IPS-11a (cell line): ENCODE measurements around the gene PXDC1.
"Not testable (repeated sequence)": the region's sequence is repeated elsewhere in the genome, so short reads cannot be mapped to it uniquely, and the experiment has no call there.

Experiments
- H3K4me3 ChIP-seq: one replicate; pipeline ENCODE4 v1.5.1; 2013; ENCODE audit warnings: low read depth, low read length, control low read depth

PXDC1 gene

GRCh38 chr6:3734023-3734422 is 17.5 kb downstream of the PXDC1 start:
- H3K4me3 ChIP-seq: no peak overlapping the region

DNA sequence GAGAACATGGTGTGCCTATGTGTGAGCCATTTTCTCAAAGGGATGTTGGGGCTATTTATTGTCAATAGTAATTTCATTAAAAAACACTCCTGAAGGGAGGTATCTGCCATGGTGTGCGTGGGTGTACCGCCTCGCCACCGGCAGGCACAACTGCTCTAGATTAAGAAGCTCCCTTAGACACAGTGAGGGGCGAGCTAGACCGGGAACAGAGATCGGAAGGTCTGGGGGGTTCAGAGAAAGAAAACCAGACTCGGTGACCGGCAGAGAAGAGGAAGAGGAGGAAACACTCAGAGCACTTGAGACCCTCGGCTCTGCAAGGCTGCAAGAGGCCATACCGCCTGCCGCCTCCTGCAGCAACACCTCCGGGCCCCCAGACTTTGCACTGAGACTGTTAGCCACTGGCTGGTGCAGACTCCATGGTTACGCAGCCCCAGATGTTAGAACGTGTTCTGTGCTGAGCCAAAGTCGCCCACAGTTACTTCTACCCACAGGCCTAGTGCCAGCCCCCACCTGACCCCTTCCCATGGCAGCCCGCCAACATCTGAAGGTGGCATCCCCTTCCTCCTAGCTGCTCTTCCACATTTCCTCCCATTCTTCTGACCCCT is 18.1 kb downstream of the PXDC1 start:
- no peak overlapping the region for H3K4me3 ChIP-seq

DNA sequence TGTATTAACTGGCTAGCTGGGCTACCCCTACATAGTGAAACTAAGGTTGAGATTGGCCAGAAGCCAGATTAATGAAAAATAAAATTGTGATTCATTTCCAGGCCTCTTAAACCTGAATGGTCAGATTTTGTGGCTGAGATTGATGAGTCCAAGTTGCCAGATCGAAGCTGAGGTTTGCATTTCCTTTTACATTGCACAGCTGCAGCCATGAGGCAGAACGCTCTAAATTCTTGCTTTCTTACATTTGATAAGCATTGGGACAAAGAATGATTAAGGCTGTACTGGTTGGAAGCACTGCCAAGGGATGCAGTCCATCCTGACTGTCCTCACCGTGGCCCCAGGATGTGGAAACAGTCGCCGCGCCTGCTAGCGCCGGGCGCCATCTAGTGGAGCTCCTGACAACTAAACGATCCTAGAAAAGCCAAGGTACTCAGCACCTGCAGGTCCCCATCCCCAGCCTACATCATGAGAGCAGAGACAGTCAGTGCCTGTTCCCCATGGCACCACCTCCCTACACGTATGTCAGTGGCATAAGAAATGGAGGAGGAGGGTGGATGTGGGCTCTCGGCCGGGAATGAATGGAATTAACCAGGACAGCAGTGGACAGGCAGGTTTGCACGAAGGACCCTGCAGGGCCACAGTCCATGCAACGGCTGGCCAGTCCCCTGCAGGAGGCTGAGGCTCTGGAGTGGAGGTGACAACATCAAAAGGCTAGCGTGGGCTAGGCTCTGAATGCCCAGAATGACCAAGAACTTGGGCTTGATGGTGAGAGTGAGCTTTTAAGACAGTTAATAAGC is 19.0 kb downstream of the PXDC1 start:
- H3K4me3 ChIP-seq: no peak overlapping the region

- no peak overlapping the region for H3K4me3 ChIP-seq
Measured at GRCh38 chr6:3731700-3732099, 19.8 kb downstream of the PXDC1 start.

DNA sequence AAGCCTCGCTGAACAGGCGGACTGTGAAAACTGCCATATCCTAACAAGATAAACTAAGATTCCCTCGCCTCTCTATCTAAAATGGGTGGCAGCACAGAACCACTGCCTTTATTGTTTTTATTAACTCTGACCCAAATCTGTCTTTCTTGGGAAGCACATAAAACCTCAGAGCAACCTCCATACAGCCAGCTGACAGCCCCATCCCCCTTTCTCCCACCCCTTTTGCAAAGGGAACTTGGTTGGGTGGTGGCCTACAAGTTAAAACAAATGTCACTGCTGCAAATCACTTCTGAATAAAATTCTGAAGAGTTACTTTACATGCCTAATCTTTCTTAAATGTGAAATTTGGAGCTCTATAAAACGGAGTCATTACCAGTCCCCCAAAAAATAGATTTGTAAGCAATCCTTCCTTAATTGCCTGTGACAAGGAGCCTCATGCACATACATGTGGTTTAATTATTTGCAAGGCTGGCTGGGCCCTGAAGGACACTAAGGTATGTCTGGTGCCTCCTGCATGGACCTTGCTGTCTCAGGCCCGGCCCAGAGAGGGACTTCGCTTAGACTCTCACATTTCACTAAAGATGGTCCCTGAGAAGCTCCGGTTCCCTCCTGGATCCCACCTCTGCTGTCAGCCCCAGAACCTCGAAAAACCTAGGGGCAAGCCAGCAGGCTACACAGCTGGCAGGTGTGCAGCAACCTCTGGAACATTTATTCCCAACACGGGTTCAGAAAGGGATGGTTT is 21.7 kb downstream of the PXDC1 start:
- no peak overlapping the region for H3K4me3 ChIP-seq

DNA sequence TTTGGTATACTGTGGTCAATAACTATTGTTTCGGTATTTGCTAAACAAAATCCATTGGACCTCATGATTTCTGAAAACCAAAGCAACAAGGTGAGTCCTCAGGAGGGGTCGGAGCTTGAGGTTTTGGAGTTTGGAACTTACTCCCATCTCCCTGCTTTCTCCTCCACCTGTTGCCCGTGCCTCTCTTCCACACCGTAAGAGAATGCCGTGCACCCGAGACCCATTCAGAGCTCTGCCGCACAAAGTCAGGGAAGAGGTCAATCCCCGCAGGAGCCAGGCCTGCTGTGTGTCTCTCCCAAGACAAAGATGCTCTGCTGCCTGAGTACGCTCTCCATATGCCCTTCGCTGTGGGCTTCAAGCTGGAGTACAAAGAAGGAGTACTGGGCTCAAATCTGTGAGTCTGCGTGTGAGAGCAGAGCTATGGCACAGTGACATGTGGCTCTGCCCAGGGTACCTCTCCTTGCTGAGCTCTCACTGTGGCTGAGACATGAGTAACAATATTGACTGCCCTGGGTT is 23.9 kb downstream of the PXDC1 start:
- H3K4me3 ChIP-seq: no peak overlapping the region

DNA sequence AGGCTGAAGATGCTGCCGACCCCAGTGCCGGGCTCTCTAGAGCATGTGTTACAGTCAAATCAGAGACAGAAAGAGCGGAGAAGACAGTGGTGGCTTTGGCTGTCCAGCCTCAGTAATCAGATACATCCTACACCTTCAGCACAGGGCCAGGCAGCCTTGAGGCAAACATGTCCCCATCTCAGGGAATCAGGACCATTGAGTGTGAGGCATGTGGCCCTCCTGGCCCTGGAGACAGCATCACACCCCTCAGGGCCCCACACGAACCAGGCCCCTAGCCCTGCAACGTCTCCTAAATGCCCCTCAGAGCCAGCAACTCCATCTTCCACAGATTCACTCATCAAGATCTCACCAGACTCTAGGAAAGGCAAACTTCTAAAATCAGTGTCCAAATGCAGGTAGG is 24.5 kb downstream of the PXDC1 start:
- H3K4me3 ChIP-seq: no peak overlapping the region

- H3K4me3 ChIP-seq: no peak overlapping the region
Measured at GRCh38 chr6:3726421-3726820, 25.1 kb downstream of the PXDC1 start.

GRCh38 chr6:3725145-3726047 is 26.1 kb downstream of the PXDC1 start:
- H3K4me3 ChIP-seq: no peak overlapping the region

DNA sequence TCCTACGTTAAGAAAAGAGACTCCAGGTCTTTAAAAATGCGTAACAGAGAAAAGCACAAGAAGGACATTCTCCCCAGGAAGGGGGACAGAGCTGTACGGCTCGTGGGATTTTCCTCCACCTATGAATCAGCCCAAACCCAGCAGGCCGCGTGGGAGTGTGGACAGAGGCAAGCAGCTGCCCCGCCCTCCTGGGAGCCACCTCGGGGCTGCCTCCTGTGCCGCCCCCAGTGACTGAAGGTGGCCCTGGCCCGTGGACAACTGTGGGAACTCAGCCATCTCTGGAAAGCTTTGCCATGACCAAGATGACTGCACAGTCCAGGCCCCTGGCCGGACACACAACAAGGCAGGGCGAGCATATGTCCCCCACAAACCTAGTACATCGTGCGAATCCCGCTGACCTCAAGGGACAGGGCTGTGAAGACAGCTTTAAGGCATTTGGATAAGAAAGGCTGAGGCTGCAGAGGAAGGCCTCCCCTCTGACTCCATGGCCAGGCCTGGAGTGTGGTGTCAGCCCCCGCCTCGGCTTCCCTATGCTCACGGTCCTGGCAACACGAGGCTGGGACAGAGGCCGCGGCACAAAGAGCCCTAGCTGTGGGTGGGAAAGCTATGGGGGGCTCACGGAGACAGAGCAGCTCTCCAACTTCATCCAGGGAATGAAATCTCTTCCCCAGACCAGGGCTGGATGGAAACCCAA is 26.9 kb downstream of the PXDC1 start:
- no peak overlapping the region for H3K4me3 ChIP-seq

DNA sequence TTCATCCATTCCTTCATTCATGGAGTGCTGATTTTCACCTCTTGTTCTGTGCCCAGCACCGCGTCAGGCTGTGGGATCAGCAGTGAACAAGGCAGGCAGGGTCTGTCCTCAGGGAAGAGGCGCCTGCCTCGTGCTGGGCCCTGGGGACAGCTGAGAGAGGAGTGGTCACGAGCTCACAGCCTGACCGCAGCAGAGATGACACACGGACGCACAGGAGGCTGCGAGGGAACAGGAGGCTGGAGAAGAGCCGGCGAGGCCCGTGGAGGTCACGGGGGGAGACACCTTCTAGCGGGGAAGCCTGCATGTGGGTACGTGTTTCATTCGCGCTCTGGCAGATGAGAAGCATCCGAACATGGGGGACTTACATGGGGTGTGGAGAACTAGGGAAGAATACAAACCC is 27.5 kb downstream of the PXDC1 start:
- no peak overlapping the region for H3K4me3 ChIP-seq

GRCh38 chr6:3723251-3723650 is 28.3 kb downstream of the PXDC1 start:
- H3K4me3 ChIP-seq: no peak overlapping the region

GRCh38 chr6:3722785-3723184 is 28.7 kb downstream of the PXDC1 start:
- no peak overlapping the region for H3K4me3 ChIP-seq

- H3K4me3 ChIP-seq: no peak overlapping the region
Measured at GRCh38 chr6:3721810-3722621, 29.5 kb downstream of the PXDC1 start.

- not testable (repeated sequence) for H3K4me3 ChIP-seq
Measured at GRCh38 chr6:3720770-3721169, 30.7 kb downstream of the PXDC1 start.

- H3K4me3 ChIP-seq: no peak overlapping the region
Measured at GRCh38 chr6:3719462-3720308, 31.8 kb downstream of the PXDC1 start.

DNA sequence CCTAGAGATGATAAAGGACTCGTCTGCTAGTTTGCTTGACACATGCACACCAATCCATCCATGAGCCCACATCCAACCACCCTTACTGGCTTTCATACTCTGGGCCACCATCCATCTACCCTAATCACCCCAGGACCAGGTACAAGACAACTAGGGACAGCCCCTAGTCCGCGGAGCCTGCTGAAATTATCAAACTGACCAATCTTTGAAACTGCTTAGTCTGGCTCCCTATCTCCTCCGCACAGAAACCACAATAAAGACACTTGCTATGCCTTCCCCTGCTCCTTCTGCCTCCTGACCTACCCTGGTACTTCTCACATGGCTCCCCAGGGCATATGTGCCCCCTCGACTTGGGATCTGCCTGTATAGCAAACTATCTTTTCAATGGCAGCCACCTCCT is 33.1 kb downstream of the PXDC1 start:
- no peak overlapping the region for H3K4me3 ChIP-seq

- no peak overlapping the region for H3K4me3 ChIP-seq
Measured at GRCh38 chr6:3715285-3715684, 36.2 kb downstream of the PXDC1 start.
